K562 (cell line): ENCODE data around the gene SRGAP3.

Experiments
- CBX1 ChIP-seq: sonication (generic); IDR thresholded peaks from 2 replicates; pipeline ENCODE4 v1.6.1; 2016; ENCODE audit warnings: antibody characterized with exemption, low read depth, mild to moderate bottlenecking
- CUX1 ChIP-seq: fragments of 200-800 bp; sonication (Bioruptor generic); IDR thresholded peaks from 2 replicates; pipeline ENCODE4 v1.6.1; 2016; ENCODE audit warnings: missing genetic modification characterization, missing compliant biosample characterization
- EZH2 ChIP-seq: IDR thresholded peaks from 2 replicates; pipeline ENCODE4 v1.6.1; 2012; ENCODE audit warnings: low read depth, mild to moderate bottlenecking, inconsistent platforms, low read length, borderline replicate concordance
- FOXM1 ChIP-seq, 2 experiments: fragments of 450-650 bp in 1 of 2; sonication (generic) in 1 of 2; formaldehyde crosslinking in 1 of 2; IDR thresholded peaks; 2 replicates each; pipeline versions ENCODE4 v1.6.1 to v1.9.0; 2017 to 2022; ENCODE audit warnings: low read depth in 2 of 2, mild to moderate bottlenecking in 2 of 2, missing genetic modification reagents in 1 of 2, moderate library complexity in 1 of 2
- GABPB2 ChIP-seq: fragments of 250-450 bp; sonication (Bioruptor Pico); conservative IDR thresholded peaks from 2 replicates; pipeline ENCODE4 v1.5.1; 2021; ENCODE audit warnings: mild to moderate bottlenecking
- RAD21 ChIP-seq, 2 experiments: fragments of 250-450 bp in 1 of 2; fragments of 450-650 bp in 1 of 2; sonication (Bioruptor Pico) in 1 of 2; formaldehyde crosslinking in 1 of 2; IDR thresholded peaks in 1 of 2; conservative IDR thresholded peaks in 1 of 2; 2 replicates each; pipeline versions ENCODE4 v1.4.0 to v1.8.0; 2020 to 2022; ENCODE audit warnings: mild to moderate bottlenecking in 2 of 2, moderate library complexity in 1 of 2
- YBX1 ChIP-seq: fragments of 450-650 bp; IDR thresholded peaks from 2 replicates; pipeline ENCODE4 v1.7.1; 2016; ENCODE audit warnings: mild to moderate bottlenecking
- ZFP36 ChIP-seq: fragments of 150-350 bp; IDR thresholded peaks from 2 replicates; pipeline ENCODE4 v1.6.1; 2018; ENCODE audit warnings: low read length, low read depth; ENCODE audit not compliant: partially characterized antibody
- TF ChIP-seq, protein P1 (sequence below): sonication (generic); formaldehyde crosslinking; IDR thresholded peaks from 2 replicates; pipeline ENCODE4 v1.8.1; 2022; ENCODE audit warnings: missing genetic modification reagents

- TF ChIP-seq CBX1 (no peak), YBX1 (no peak), GABPB2 (CRISPR knock-in tag) (no peak), FOXM1 (IDR thresholded peaks at IDR 0.05; ENCODE audit: low read depth) (no peak), FOXM1 (CRISPR knock-in tag; IDR thresholded peaks at IDR 0.05; ENCODE audit: low read depth) (no peak), ZFP36 (no peak), EZH2 (no peak), CUX1 (CRISPR knock-in tag) (no peak), RAD21 (CRISPR knock-in tag; conservative IDR thresholded peaks at IDR 0.05 in 1 of 2, IDR thresholded peaks at IDR 0.05 in 1 of 2) (no peak)
- TF ChIP-seq, protein P1, sequence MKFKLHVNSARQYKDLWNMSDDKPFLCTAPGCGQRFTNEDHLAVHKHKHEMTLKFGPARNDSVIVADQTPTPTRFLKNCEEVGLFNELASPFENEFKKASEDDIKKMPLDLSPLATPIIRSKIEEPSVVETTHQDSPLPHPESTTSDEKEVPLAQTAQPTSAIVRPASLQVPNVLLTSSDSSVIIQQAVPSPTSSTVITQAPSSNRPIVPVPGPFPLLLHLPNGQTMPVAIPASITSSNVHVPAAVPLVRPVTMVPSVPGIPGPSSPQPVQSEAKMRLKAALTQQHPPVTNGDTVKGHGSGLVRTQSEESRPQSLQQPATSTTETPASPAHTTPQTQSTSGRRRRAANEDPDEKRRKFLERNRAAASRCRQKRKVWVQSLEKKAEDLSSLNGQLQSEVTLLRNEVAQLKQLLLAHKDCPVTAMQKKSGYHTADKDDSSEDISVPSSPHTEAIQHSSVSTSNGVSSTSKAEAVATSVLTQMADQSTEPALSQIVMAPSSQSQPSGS: no peak
Observed at GRCh38 chr3:9198261-9198660, 51.2 kb downstream of the SRGAP3 start.
